ENCODE measurements around the gene HSPA1A.
"Not testable (repeated sequence)": the region's sequence is repeated elsewhere in the genome, so short reads cannot be mapped to it uniquely, and the experiment has no call there.

HSPA1A gene

DNA sequence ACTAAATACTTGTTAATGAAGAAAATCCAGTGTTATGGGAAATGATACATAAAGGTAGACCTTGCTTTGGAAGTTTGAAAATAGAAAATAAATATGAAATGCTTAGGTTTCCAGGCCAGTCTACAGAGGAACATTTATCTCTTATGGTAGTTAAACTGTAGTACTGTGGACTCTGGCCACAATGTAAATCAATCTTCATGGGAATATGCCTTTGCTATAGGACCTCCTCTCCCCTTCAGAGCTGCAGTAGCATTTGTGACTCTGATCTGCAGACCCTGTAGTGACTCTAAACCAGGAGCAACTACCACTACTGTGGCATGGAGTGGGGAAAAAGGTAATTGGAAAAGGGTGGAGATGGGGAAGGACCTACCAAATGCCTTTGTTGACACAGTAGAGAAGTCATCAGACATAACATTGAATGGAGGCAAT, 4.5 kb downstream of the HSPA1A start:
- peak overlapping the region; percentile 69 for H3K27ac ChIP-seq
- no peak for TF ChIP-seq CTCF (conservative IDR thresholded peaks at IDR 0.05; ENCODE audit: low read depth)
- no peak for DNase-seq (ENCODE audit: low spot score)
- ChIA-PET POLR2A (ENCODE audit: low non-redundant PET) (no interaction called here), CTCF (interaction anchor here (0.6 kb wide), 2 partner anchors 10 to 52 kb away, joined by 3 to 4 read pairs; no protein-coding TSS in a partner anchor)

DNA sequence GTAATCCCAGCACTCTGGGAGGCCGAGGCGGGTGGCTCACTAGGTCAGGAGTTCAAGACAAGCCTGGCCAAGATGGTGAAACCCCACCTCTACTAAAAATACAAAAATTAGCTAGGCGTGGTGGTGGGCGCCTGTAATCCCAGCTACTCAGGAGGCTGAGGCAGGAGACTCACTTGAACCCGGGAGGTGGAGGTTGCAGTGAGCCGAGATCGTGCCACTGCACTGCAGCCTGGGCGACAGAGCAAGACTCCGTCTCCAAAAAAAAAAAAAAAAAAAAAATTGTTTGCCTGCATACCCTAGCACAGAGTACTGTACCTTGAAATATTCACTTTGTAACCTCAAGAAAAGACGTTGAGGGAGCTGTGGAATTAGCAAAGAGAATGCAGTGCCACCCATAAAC, 5.1 kb downstream of the HSPA1A start:
- CTCF ChIA-PET, result interaction anchor here (0.6 kb wide), 2 partner anchors 9 to 52 kb away, joined by 3 to 4 read pairs; no protein-coding TSS in a partner anchor
- POLR2A ChIA-PET (ENCODE audit: low non-redundant PET); DNase-seq (ENCODE audit: low spot score): not testable (repeated sequence)
- peak overlapping the region; percentile 69 for H3K27ac ChIP-seq

- DNase-seq (ENCODE audit: low spot score), result peak; percentile 30
- ChIA-PET POLR2A (ENCODE audit: low non-redundant PET) (interaction anchor here (0.5 to 0.7 kb wide), 2 partner anchors 15 to 17 kb away, joined by 3 read pairs; no protein-coding TSS in a partner anchor), CTCF (no interaction called here)
- no peak for TF ChIP-seq CTCF (conservative IDR thresholded peaks at IDR 0.05; ENCODE audit: low read depth)
- H3K27ac ChIP-seq, result peak overlapping the region; percentile 99
These were observed 6.1 kb downstream of the HSPA1A start for GRCh38 chr6:31821301-31822035.

GRCh38 chr6:31822036-31822821, 6.9 kb downstream of the HSPA1A start:
- ChIA-PET CTCF (no interaction called here), POLR2A (ENCODE audit: low non-redundant PET) (interaction anchor here (0.5 to 0.7 kb wide), 2 partner anchors 14 to 16 kb away, joined by 3 read pairs; no protein-coding TSS in a partner anchor)
- peak overlapping the region; percentile 99 for H3K27ac ChIP-seq
- DNase-seq (ENCODE audit: low spot score), result peak; percentile 59
- no peak for TF ChIP-seq CTCF (conservative IDR thresholded peaks at IDR 0.05; ENCODE audit: low read depth)

- CTCF ChIA-PET, result interaction anchor here (0.6 kb wide), 1 partner anchor 15 kb away, joined by 4 read pairs; no protein-coding TSS in a partner anchor
These were observed 8.4 kb downstream of the HSPA1A start for GRCh38 chr6:31823592-31824196.

GRCh38 chr6:31825553-31825952, 10.2 kb downstream of the HSPA1A start:
- no peak for TF ChIP-seq CTCF (conservative IDR thresholded peaks at IDR 0.05; ENCODE audit: low read depth)
- no peak for DNase-seq (ENCODE audit: low spot score)
- peak overlapping the region; percentile 95 for H3K27ac ChIP-seq
- POLR2A ChIA-PET (ENCODE audit: low non-redundant PET), result no interaction called here
- CTCF ChIA-PET, result no interaction called here

More at GRCh38 chr6:31823592-31824196, 8.4 kb downstream of the HSPA1A start:
- POLR2A ChIA-PET (ENCODE audit: low non-redundant PET), result interaction anchor here (1.1 kb wide), 1 partner anchor 17 kb away, joined by 3 read pairs; the partner anchor contains the start of gene LSM2
- DNase-seq (ENCODE audit: low spot score), result not testable (repeated sequence)
- peak overlapping the region; percentile 99 for H3K27ac ChIP-seq

DNA sequence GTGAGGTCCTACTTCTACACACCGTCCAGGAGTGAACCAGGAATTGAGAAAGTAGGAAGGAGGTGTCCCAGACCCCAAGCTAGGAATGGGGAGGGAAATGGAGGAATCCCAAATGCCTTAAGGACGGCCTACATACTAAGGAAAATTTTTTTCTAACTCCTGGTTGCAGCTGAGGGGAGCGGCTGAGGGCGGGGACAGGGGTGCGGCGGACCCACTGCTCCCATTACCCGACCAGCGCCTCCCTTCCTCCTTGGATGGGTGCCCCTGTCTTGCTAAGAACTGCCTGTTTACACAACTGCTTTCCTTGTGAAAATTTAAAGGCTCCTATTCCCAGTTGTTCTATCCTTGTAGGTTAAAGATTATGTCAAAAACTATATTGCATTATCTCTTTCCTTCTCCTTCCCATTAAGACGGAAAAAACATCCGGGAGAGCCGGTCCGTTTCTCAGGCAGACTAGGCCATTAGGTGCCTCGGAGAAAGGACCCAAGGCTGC, 11.5 kb downstream of the HSPA1A start:
- H3K27ac ChIP-seq, result peak overlapping the region; percentile 95
- CTCF ChIA-PET, result interaction anchor here (0.7 kb wide), 1 partner anchor 1587 kb away, joined by 4 read pairs; no protein-coding TSS in a partner anchor
- peak; percentile 81 for DNase-seq (ENCODE audit: low spot score)

More for the DNA sequence above, 11.5 kb downstream of the HSPA1A start:
- no peak for TF ChIP-seq CTCF (conservative IDR thresholded peaks at IDR 0.05; ENCODE audit: low read depth)
- POLR2A ChIA-PET (ENCODE audit: low non-redundant PET), result interaction anchor here (0.6 to 1.6 kb wide), 4 partner anchors 8 to 21 kb away, joined by 3 to 32 read pairs (median 6); partner anchors contain the start of genes HSPA1A, HSPA1L and LSM2
